ENCODE results near the gene SEMA3E.
"Not testable (repeated sequence)": the region's sequence is repeated elsewhere in the genome, so short reads cannot be mapped to it uniquely, and the experiment has no call there.

SEMA3E gene

GRCh38 chr7:83447681-83448080, 201.3 kb downstream of the SEMA3E start:
- DNase-seq, result no peak

DNA sequence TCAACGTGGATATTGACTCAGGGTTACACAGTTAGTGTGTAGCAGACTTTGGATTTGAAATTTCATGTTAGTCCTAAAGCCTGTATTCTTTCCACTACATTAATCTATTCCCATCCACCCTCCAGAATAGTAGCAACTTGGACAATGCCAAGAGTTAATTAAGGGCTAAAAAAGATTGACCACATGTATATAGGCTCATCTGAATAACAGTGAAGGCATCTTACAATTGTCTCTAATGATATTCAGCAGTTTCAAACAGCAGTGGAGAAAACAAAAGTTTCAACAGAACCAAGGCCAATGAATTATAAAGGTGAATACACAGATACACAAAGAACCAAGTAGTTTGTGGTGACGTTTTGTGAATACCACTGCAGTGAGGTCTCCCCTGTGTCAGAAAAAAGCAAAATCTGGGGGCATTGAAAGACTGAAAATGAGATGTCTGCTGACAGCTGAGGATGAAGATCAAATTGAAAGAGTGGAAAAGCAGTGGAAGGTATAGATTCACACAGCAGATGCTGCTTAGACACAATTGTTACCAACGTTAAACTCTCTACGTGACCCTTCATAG, 202.8 kb downstream of the SEMA3E start:
- no peak for DNase-seq

GRCh38 chr7:83442911-83443310, 206.0 kb downstream of the SEMA3E start:
- DNase-seq, result no peak

- no peak for DNase-seq
Observed at GRCh38 chr7:83439026-83439425, 209.9 kb downstream of the SEMA3E start.

- DNase-seq, result not testable (repeated sequence)
Observed at GRCh38 chr7:83430289-83430688, 218.7 kb downstream of the SEMA3E start.

GRCh38 chr7:83429493-83429892, 219.4 kb downstream of the SEMA3E start:
- no peak for DNase-seq

- no peak for DNase-seq
Observed at GRCh38 chr7:83427884-83428283, 221.1 kb downstream of the SEMA3E start.

- DNase-seq, result no peak
Observed at GRCh38 chr7:83426325-83426724, 222.6 kb downstream of the SEMA3E start.

DNA sequence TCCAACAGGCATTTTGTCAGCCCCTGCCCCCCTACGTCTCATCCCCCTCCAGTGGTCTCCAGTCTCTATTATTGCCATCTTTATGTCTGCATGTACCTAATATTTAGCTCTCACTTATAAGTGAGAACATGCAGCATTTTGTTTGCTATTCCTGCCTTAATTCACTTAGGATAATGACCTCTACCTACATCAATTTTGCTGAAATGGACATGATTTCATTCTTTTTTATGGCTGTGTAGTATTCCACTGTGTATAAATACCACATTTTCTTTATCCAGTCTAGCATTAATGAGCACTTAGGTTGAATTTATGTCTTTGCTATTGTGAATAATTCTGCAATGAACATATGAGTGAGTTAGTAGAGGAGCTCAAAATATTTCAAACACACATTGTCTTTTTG, 229.9 kb downstream of the SEMA3E start:
- DNase-seq, result no peak

GRCh38 chr7:83415840-83416239, 233.1 kb downstream of the SEMA3E start:
- DNase-seq, result no peak

- DNase-seq, result no peak
Observed at GRCh38 chr7:83414947-83415346, 234.0 kb downstream of the SEMA3E start.

- no peak for DNase-seq
Observed at GRCh38 chr7:83413831-83414230, 235.1 kb downstream of the SEMA3E start.

GRCh38 chr7:83413424-83413823, 235.5 kb downstream of the SEMA3E start:
- no peak for DNase-seq

DNA sequence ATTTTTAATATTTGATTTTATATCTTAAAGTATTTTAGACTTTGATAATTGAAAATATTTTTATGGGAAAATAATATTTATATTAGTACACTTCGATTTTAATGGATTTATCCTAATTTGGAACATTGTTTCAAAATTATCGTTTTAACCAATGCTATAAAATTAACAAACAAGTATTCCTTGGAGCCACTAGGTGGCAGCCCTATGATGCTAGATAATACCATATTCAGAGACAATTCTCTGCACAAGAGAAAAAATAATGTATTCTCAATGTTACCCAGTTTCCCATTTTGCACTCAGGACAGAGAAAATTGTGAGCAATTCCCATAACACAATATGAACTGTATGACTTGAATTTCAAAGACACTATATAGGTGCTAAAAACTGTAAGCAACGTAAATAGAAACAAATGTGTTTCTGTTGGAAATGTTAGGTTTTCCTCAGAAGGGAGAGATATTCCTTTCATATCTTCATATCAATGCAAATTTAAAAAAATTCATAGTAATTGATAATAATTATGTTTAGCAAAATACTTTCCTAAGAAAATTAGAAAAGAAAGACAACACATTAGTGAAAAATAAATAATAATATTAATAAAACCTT, 237.8 kb downstream of the SEMA3E start:
- DNase-seq, result no peak

DNA sequence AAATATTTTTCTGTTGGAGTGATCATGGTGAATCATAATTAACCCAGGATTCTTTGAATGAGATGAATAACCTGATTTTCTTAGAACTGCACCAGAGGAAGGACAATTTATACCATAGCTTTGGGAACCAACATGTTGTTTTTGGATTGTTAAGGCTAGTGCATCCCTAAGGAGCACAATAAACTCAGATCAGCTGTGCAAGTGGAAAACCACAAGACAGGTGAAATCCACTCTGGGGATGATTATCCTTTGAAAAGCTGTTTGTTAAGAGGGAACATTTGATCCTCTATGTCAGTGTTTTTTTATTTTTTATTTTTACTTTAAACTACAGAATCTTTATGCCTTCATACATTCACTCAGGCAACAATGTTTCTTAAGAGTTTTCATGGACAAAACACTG, 254.2 kb downstream of the SEMA3E start:
- DNase-seq, result no peak

GRCh38 chr7:83388436-83388835, 260.5 kb downstream of the SEMA3E start:
- DNase-seq, result no peak

GRCh38 chr7:83366629-83367028, 282.3 kb downstream of the SEMA3E start:
- DNase-seq, result no peak

DNA sequence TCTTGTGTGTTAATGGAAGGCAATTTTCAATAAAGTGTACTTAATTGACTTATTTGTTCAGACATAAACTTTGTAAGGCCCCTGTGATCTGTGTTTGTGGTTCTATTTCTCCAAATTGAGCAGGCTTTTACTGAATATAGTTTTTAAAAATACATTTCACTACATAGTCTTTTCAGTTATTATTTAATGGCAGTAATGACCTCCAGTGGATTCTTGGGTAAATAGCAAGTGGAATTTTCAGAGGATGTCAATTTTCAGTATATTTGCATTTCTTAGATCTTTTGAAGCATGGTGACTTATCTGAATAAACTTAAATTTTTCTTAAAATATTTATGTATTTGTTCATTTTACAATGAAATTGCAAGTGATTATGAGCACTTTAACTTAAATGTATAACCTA, 283.2 kb downstream of the SEMA3E start:
- no peak for DNase-seq

DNA sequence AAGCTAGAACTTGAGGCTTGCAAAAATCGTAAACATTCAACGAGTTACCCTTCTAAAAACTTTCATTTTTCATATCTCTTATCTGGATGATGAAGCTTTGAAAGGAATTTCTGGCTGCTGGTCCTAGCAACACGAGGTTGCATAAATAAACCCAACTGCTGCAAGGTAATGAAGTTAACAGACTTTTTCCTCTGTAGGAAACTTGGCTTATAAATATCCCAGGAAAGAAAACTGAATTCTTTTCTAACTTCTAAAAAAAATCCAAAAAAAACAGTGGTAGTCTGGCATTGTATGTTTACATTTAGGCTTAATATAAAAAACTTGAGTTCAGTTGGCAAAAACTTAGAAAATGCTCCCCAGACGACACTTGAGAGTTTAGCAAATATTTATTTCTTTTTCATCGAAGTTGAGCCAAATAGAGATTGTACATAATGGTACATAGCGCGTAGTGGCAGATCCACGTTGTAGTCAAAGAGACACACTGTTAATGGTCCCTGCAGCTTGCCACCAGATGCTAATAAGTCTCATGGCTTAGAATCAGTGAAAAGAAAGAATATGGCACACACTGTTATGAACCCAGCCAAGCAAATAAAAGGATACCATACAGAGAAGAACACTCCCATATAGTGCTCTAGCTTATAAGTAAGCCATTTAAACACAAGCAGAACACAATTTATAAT, 285.9 kb downstream of the SEMA3E start:
- no peak for DNase-seq

DNA sequence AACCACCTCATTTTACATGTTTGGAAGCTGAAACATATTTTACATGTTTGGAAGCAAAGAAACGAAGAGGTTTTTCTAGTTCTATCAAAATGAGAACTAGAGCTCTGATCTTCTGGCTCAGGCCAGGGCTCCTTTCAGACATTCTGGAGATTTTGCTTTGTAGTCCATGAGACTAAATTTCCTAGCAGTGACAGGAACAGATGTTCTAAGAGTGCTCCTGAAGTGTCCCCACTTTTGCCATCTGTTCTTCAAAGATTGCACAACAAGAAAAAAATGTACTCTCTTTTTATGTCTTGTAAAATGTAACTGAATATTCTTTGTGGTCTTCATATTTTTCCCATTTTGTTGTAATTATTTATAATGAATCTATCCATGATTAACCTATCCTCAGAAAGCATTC, 289.8 kb downstream of the SEMA3E start:
- no peak for DNase-seq

DNA sequence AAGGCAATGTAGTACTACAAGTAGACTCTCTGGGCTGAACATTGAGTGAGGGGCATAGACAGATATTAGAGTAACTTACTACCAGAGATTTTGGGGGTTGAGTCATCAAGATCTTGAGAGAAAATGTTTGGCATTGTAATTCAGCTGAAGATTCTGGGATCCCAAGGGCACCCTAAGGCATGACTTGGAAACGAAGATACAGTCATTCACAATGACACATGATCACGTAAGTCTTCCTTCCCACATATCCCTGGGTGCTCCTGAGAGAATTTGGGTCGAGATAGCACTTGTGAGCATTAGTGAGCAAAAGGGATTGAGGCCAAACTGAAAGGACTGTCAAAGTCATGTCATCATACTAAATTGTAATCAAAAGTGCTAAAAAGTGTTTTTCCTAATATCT, 293.8 kb downstream of the SEMA3E start:
- no peak for DNase-seq

DNA sequence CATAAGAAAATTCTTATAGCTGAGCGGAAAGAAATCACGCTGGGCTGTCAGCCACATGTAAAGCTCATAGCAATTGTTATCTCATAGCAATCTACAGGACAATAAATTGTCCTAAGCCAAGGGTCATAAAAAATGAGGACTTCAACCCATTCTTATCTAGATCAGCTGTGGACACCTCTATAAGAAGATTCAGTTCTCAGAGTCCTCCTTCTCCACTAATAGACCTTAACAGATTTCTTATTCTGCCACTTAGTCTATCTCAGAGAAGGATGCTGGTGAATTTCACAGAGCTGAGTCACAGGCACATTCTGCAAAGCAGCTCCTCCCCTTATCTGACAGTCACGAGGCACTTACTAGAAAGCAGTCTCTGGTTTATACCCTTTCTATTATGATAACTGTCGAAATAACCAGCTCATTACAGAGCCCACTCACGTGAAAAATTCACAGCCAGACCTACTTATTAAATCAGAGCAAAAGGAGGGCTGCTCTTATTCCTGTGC, 300.9 kb downstream of the SEMA3E start:
- no peak for DNase-seq

DNA sequence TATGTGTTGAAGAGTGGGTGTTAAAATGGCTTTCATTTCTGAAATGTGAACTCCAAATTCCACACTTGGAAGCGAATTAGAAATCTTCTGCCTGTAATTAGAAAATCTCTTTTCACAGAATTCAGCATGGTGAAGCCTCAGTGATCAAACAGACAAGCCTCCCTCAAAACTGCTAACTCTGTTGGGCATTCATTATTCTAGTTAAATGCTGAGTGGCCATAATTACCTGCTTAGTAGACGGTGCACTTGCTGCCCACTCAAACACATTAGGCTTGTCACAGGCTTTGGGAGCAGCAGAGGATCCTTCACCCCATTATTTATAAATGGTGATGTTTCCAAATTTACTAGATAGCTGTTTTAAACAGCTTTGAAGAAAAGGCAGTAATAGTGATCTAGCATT, 309.0 kb downstream of the SEMA3E start:
- DNase-seq, result no peak

DNA sequence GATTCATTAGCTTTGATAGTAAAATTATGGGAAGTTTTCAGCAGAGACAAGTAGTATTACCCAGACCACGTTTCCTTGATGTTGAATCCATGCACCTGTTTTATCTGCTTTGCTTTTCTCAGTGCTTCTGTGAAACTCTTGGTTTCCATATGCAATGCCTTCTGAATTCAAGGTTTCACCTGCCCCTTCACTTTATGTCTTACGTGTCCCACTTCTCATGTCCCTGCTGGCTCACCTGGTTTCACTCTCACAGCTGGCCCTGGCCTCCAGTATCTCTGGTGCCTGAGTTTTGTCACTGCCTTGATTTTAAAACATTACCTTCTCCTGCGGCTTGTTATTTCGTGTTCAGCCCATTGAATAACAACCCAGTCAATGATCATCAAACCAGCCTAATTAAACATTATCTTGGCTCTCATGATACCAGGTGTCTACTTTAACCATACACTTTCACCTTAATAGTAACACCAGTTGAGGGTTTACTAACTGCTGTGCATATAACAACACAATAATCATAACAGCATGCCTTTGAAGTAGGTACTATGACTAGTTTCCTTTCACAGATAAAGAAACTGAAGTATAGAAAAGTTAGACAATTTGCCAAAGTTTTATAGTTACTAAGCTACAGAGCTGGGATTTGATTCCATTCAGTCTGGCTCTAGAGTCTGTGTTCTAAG, 310.5 kb downstream of the SEMA3E start:
- no peak for DNase-seq

Measured in CD4-positive, alpha-beta T cell treated with Interleukin-17A for 1 hour (primary cell).